ENCODE measurements around the gene AGPS.

DNA sequence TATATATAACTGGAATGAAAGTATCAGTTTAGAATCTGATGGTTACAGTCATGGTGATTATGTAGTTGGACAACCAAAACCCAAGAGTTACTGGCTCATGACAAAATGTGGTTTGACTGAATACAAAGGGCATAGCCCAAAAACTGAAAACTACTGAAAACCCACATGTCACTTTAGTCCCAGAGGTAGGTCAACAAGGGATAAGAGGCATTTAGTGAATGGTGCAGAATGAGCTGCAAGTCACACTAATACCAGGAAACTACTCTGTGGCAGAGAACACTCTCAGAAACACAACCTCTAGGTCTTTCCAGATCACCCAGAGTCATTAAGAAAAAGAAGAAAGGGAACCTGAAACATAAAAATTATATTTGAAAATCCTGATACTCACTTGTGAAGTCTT is 154.5 kb downstream of the AGPS start:
- TF ChIP-seq, protein P1, sequence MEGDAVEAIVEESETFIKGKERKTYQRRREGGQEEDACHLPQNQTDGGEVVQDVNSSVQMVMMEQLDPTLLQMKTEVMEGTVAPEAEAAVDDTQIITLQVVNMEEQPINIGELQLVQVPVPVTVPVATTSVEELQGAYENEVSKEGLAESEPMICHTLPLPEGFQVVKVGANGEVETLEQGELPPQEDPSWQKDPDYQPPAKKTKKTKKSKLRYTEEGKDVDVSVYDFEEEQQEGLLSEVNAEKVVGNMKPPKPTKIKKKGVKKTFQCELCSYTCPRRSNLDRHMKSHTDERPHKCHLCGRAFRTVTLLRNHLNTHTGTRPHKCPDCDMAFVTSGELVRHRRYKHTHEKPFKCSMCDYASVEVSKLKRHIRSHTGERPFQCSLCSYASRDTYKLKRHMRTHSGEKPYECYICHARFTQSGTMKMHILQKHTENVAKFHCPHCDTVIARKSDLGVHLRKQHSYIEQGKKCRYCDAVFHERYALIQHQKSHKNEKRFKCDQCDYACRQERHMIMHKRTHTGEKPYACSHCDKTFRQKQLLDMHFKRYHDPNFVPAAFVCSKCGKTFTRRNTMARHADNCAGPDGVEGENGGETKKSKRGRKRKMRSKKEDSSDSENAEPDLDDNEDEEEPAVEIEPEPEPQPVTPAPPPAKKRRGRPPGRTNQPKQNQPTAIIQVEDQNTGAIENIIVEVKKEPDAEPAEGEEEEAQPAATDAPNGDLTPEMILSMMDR (IDR thresholded peaks at IDR 0.05; ENCODE audit: insufficient read depth, low read length) = no peak
- TF ChIP-seq, protein P2, sequence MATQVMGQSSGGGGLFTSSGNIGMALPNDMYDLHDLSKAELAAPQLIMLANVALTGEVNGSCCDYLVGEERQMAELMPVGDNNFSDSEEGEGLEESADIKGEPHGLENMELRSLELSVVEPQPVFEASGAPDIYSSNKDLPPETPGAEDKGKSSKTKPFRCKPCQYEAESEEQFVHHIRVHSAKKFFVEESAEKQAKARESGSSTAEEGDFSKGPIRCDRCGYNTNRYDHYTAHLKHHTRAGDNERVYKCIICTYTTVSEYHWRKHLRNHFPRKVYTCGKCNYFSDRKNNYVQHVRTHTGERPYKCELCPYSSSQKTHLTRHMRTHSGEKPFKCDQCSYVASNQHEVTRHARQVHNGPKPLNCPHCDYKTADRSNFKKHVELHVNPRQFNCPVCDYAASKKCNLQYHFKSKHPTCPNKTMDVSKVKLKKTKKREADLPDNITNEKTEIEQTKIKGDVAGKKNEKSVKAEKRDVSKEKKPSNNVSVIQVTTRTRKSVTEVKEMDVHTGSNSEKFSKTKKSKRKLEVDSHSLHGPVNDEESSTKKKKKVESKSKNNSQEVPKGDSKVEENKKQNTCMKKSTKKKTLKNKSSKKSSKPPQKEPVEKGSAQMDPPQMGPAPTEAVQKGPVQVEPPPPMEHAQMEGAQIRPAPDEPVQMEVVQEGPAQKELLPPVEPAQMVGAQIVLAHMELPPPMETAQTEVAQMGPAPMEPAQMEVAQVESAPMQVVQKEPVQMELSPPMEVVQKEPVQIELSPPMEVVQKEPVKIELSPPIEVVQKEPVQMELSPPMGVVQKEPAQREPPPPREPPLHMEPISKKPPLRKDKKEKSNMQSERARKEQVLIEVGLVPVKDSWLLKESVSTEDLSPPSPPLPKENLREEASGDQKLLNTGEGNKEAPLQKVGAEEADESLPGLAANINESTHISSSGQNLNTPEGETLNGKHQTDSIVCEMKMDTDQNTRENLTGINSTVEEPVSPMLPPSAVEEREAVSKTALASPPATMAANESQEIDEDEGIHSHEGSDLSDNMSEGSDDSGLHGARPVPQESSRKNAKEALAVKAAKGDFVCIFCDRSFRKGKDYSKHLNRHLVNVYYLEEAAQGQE (IDR thresholded peaks at IDR 0.05; ENCODE audit: insufficient replicate concordance, low read depth) = no peak
- no peak for TF ChIP-seq GABPA (IDR thresholded peaks at IDR 0.05; ENCODE audit: low read depth)
